Measurements from ENCODE around the gene ANKS3.
A peak's percentile ranks its signal among the peaks of the same experiment; 100 is the strongest.
"Not testable (repeated sequence)": the region's sequence is repeated elsewhere in the genome, so short reads cannot be mapped to it uniquely, and the experiment has no call there.

The ANKS3 gene

GRCh38 chr16:4651827-4652226 lies 82.2 kb downstream of the ANKS3 start:
- no peak for TF ChIP-seq CTCF (IDR thresholded peaks at IDR 0.05)
- Histone ChIP-seq H3K9ac (no peak overlapping the region), H3K36me3 (ENCODE audit: control insufficient read depth, insufficient read depth, low read length) (no peaks in the 10 kb centered on the region), H2AFZ (no peak overlapping the region), H3K79me2 (peaks cover 22% of the 10 kb centered on the region), H3K9me3 (ENCODE audit: control insufficient read depth, low read length) (no peaks in the 10 kb centered on the region), H3K4me1 (no peaks in the 10 kb centered on the region), H3K4me3 (ENCODE audit: low read depth, low read length) (no peak overlapping the region), H3K27ac (no peak overlapping the region), H3K4me2 (ENCODE audit: low read length) (no peak overlapping the region), H3K27me3 (ENCODE audit: control insufficient read depth, insufficient read depth, low read length) (no peaks in the 10 kb centered on the region)

GRCh38 chr16:4650443-4651074 lies 83.5 kb downstream of the ANKS3 start:
- not testable (repeated sequence) for H3K4me2 ChIP-seq (ENCODE audit: low read length); H3K4me1 ChIP-seq; H3K27ac ChIP-seq; H3K4me3 ChIP-seq (ENCODE audit: low read depth, low read length); H3K9me3 ChIP-seq (ENCODE audit: control insufficient read depth, low read length); H3K27me3 ChIP-seq (ENCODE audit: control insufficient read depth, insufficient read depth, low read length); H3K36me3 ChIP-seq (ENCODE audit: control insufficient read depth, insufficient read depth, low read length); H2AFZ ChIP-seq; H3K9ac ChIP-seq
- peak; percentile 67 for TF ChIP-seq CTCF (IDR thresholded peaks at IDR 0.05)
- peaks cover 31% of the 10 kb centered on the region for H3K79me2 ChIP-seq

- Histone ChIP-seq H3K79me2 (peaks cover 36% of the 10 kb centered on the region), H3K9ac (no peak overlapping the region), H3K27ac (no peak overlapping the region), H3K27me3 (ENCODE audit: control insufficient read depth, insufficient read depth, low read length) (no peaks in the 10 kb centered on the region), H2AFZ (no peak overlapping the region), H3K36me3 (ENCODE audit: control insufficient read depth, insufficient read depth, low read length) (no peaks in the 10 kb centered on the region), H3K9me3 (ENCODE audit: control insufficient read depth, low read length) (no peaks in the 10 kb centered on the region), H3K4me3 (ENCODE audit: low read depth, low read length) (no peak overlapping the region), H3K4me1 (no peaks in the 10 kb centered on the region), H3K4me2 (ENCODE audit: low read length) (no peak overlapping the region)
- no peak for TF ChIP-seq CTCF (IDR thresholded peaks at IDR 0.05)
Measured at GRCh38 chr16:4649744-4650442, 84.2 kb downstream of the ANKS3 start.

GRCh38 chr16:4648917-4649316 lies 85.2 kb downstream of the ANKS3 start:
- H3K36me3 ChIP-seq (ENCODE audit: control insufficient read depth, insufficient read depth, low read length) = no peaks in the 10 kb centered on the region
- no peak for TF ChIP-seq CTCF (IDR thresholded peaks at IDR 0.05)
- peaks cover 42% of the 10 kb centered on the region for H3K79me2 ChIP-seq
- no peak overlapping the region for H3K4me2 ChIP-seq (ENCODE audit: low read length)
- no peak overlapping the region for H3K4me3 ChIP-seq (ENCODE audit: low read depth, low read length)
- no peak overlapping the region for H3K27ac ChIP-seq
- no peak overlapping the region for H2AFZ ChIP-seq
- no peaks in the 10 kb centered on the region for H3K4me1 ChIP-seq
- no peak overlapping the region for H3K9ac ChIP-seq
- H3K27me3 ChIP-seq (ENCODE audit: control insufficient read depth, insufficient read depth, low read length) = no peaks in the 10 kb centered on the region
- no peaks in the 10 kb centered on the region for H3K9me3 ChIP-seq (ENCODE audit: control insufficient read depth, low read length)

- Histone ChIP-seq H3K9ac (no peak overlapping the region), H3K4me2 (ENCODE audit: low read length) (no peak overlapping the region), H3K27me3 (ENCODE audit: control insufficient read depth, insufficient read depth, low read length) (no peaks in the 10 kb centered on the region)
Measured at GRCh38 chr16:4647644-4647980, 86.5 kb downstream of the ANKS3 start.

More at GRCh38 chr16:4647644-4647980, 86.5 kb downstream of the ANKS3 start:
- H3K4me1 ChIP-seq = no peaks in the 10 kb centered on the region
- no peaks in the 10 kb centered on the region for H3K36me3 ChIP-seq (ENCODE audit: control insufficient read depth, insufficient read depth, low read length)
- no peaks in the 10 kb centered on the region for H3K9me3 ChIP-seq (ENCODE audit: control insufficient read depth, low read length)
- H3K79me2 ChIP-seq = peaks cover 53% of the 10 kb centered on the region
- no peak overlapping the region for H3K27ac ChIP-seq
- H3K4me3 ChIP-seq (ENCODE audit: low read depth, low read length) = no peak overlapping the region
- no peak overlapping the region for H2AFZ ChIP-seq
- no peak for TF ChIP-seq CTCF (IDR thresholded peaks at IDR 0.05)

Measured in parathyroid adenoma (tissue), 2 donors.